GM06990 (cell line): ENCODE data around the gene WNK2.

Experiments used
- DNase-seq: peaks from one replicate; pipeline ENCODE4 v3.0.0-alpha.2; 2011; ENCODE audit not compliant: insufficient read length; ENCODE audit errors: extremely low read depth
- H3K27me3 ChIP-seq: replicated peaks from 2 replicates; pipeline ENCODE4 v1.6.0; 2011; ENCODE audit warnings: low read length; ENCODE audit not compliant: control insufficient read depth, insufficient read depth
- H3K36me3 ChIP-seq: 2 replicates; pipeline ENCODE4 v1.5.1; 2011; ENCODE audit warnings: low read length; ENCODE audit not compliant: control insufficient read depth, insufficient read depth
- H3K4me3 ChIP-seq: replicated peaks from 2 replicates; pipeline ENCODE4 v1.5.1; 2011; ENCODE audit warnings: low read depth, mild to moderate bottlenecking, control low read depth, low read length
- CTCF ChIP-seq: IDR thresholded peaks from 2 replicates; pipeline ENCODE4 v1.5.1; 2011; ENCODE audit warnings: low read length, control low read depth, mild to moderate bottlenecking, inconsistent platforms; ENCODE audit not compliant: insufficient read depth, poor library complexity, severe bottlenecking

The WNK2 gene

GRCh38 chr9:93252781-93253530, 69.0 kb downstream of the WNK2 start:
- Histone ChIP-seq H3K36me3 (no peaks in the 10 kb centered on the region), H3K27me3 (no peaks in the 10 kb centered on the region; the same call in none of the 2 replicates), H3K4me3 (no peak overlapping the region)
- no peak for DNase-seq
- no peak for TF ChIP-seq CTCF

- Histone ChIP-seq H3K27me3 (no peaks in the 10 kb centered on the region; the same call in none of the 2 replicates), H3K36me3 (no peaks in the 10 kb centered on the region), H3K4me3 (no peak overlapping the region)
- no peak for TF ChIP-seq CTCF
- no peak for DNase-seq
Observed at GRCh38 chr9:93253633-93254032, 69.7 kb downstream of the WNK2 start.

- no peak for DNase-seq
- Histone ChIP-seq H3K4me3 (no peak overlapping the region), H3K27me3 (no peaks in the 10 kb centered on the region; the same call in none of the 2 replicates), H3K36me3 (no peaks in the 10 kb centered on the region)
- TF ChIP-seq CTCF: no peak
Observed at GRCh38 chr9:93254061-93254481, 70.1 kb downstream of the WNK2 start.

- no peak for DNase-seq
- Histone ChIP-seq H3K4me3 (no peak overlapping the region), H3K27me3 (no peaks in the 10 kb centered on the region; the same call in none of the 2 replicates), H3K36me3 (no peaks in the 10 kb centered on the region)
- TF ChIP-seq CTCF: no peak
Observed at GRCh38 chr9:93254806-93255493, 71.0 kb downstream of the WNK2 start.

- DNase-seq: no peak
- no peak for TF ChIP-seq CTCF
- Histone ChIP-seq H3K36me3 (no peaks in the 10 kb centered on the region), H3K27me3 (no peaks in the 10 kb centered on the region; the same call in none of the 2 replicates), H3K4me3 (no peak overlapping the region)
Observed at GRCh38 chr9:93255494-93255867, 71.5 kb downstream of the WNK2 start.
